Medulla oblongata (tissue), 1 donor: ENCODE data around the gene MTUS2.

Experiments used
- DNase-seq: peaks from one replicate; pipeline ENCODE4 v3.0.0-alpha.2; 2015; ENCODE audit errors: extremely low spot score

MTUS2 gene

GRCh38 chr13:29505950-29506349 lies 685.8 kb downstream of the MTUS2 start:
- DNase-seq, result no peak

GRCh38 chr13:29507356-29507755 lies 687.2 kb downstream of the MTUS2 start:
- DNase-seq, result no peak

DNA sequence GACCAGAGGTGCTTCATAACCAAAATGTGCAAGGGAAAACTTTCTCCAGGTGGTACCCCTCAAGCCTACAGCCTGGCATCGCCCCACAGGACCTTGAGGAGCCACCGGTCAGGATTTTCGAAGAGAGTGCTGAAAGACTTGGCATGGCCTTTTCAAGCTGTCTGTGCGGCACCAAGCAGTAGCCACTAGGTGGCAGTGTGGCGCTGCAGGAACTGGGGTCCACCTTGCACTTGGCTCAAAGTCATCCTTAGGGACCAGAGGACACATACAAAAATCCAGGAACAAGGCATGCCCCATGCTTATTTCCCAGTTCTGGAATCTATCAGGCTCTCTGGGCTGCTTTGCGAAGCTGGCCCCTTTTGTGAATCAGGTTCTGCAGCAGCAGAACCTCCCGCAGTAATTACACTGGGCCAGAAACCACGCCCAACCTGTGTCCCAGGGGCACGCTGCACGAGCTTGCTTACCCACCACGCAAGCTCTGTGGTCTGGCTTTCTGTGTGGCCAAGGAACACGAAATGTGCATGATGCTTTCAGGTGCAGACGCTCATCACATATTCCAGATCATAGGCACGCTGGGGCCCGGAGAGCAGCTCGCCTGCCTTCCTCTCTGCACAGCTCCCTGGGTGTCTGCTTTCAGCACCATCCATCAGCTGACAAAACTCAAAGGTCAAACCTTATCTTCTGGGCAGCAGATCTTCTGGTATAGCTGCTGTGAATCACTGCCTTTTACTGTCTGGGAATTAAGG lies 688.2 kb downstream of the MTUS2 start:
- DNase-seq, result peak; percentile 95

DNA sequence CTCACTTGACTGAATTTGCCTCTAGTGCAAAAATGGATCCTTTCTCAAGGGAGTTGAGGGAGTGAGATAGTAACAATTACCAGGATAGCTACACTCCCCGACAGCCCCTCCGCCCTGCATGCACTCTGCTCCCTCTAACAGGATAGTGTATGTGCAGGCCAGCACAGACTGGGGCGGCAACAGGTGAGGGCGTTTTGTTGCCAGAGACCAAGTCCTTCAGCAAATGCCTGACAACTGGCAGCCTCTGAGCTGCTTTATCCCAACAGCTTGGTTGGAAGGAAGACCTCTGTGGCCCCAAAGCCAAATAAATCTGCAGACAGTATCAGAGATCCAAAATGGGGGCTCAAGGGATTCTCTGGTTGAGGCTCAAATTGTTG lies 688.7 kb downstream of the MTUS2 start:
- DNase-seq, result no peak

DNA sequence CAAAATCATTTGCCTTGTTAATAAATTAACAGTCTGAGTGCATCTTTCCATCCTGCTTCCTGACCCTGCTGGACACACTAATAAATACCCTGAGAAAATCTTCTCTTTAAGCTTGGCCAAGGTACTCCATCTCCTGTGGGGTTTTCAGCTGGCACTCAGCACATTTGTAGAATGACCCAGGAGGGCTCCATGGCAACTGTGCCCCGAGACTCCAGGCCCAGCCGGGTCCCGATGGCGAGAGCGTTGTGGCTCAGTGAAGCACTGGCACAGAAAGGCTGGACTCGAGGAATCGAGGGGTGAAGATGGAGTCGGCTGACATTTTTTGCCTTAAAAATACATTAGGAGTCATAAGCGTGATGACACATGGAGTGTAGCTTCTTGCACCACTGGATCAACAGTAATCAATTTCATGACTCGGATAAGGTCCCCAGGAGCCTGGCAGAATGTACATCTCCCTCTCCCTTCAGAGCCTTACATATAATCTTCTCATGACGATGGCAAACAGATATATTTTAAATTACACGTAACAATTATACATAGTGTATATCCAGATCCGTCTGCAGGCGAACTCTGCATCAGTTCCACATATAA lies 690.0 kb downstream of the MTUS2 start:
- DNase-seq, result peak; percentile 77

- no peak for DNase-seq
These were observed 690.5 kb downstream of the MTUS2 start for GRCh38 chr13:29510651-29511084.

GRCh38 chr13:29511106-29511796 lies 691.1 kb downstream of the MTUS2 start:
- no peak for DNase-seq

GRCh38 chr13:29511980-29512379 lies 691.8 kb downstream of the MTUS2 start:
- no peak for DNase-seq

DNA sequence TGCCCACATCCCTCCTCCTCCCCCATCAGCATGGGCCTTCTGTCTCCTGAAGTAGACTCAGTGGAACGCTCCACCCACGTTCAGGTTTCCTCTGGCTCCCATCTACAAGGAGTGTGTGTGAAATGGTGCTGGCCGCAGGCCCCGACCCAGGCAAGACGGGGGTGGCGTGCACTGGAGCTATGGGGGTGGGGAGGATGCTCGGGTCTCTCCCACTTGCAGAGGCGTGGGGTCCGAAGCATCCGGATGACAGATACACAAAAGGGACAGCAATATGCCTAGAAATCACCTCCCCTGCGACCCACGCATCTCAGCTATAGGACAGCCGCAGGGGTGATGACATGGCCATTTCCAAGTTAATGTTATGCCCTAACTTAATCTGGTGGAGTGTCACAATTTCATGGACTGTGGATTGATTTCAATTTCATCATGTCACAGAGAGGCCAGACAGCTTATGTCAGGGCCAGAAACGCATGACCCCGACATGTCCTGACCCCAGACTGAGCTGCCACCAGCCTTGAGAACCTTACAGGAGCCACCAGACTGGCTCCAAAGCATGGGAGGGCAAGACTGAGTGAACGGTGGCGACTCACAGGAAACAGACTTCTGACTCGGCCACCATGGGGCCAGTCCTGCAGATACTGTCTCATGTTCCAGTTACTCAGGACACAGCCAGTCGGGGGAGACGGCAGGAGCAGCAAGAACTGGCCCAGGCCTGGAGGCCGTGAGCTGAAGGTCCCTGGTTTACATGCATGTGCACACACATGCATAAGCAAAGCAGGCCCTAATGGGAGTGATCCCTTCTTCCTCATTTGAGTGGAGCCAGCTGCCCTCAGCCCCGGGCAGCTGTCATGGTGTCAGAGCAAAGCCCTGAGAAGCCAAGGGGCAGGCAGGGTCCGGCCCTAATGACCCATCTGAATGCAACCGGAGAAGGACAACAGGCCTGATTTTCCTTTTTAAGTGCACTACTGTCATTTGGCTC lies 693.2 kb downstream of the MTUS2 start:
- no peak for DNase-seq

DNA sequence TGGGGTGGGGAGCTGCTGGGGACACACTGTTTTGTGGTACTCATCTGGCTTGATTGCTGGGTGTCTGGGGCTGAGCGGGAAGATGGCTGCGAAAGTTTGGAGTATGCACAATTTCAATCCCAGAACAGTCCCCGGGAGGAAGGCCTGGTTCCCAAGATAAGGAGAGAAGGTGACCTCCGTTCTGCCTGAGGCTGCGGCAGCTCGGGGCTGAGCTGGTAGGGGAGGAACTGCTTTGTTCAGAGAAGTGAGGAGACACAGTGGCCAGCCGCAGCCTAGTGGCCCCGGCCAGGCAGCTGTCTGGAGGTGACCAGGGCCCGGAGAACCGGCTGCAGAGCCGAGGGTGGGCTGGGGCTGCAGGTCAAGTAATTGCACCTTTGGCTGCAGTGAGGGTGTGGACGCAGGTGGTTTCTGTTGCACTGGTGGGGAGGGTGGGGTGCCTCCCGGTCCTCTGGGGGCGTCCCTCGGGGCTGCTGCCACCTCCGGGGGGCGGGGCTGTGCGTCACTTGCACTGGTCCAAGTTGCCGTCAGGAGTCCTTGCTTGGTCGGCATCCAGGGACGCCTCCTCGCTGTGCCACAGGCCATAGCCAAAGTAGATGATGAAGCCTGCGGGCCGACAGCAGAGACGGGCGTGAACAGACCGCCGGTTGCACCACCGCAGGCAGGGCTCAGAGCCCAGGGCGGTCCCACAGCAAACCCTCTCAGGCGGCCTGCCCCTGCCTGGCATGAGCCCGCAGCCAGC lies 694.0 kb downstream of the MTUS2 start:
- DNase-seq, result no peak

DNA sequence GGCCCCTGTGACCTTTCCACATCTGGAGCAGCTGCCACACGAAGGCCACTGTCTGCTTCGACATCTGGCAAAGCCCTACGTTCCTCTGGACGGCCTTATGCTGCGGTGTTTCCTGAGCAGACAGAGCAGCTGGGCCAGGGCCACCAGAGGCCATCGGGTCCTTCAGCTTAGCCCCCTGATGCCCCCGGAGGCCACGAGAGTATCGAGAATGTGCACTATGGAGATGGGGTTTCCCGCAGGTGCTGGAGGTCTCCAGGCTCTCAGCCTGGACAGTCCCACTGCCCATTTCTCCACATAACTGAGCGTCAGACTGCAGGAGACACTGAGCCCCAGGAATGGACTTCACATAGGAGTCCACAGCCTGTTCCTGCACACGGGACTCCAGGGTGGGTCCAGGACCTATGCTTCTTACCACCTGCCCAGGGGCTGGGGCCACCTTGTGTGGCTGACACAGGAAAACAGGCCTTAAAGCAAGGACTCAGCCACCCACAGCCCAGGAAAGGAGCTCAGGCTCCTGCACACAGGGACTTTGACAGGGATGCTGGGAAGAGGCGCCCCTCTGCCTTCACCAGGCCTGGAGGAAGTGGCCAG lies 694.7 kb downstream of the MTUS2 start:
- no peak for DNase-seq

GRCh38 chr13:29515372-29515771 lies 695.2 kb downstream of the MTUS2 start:
- DNase-seq, result no peak

DNA sequence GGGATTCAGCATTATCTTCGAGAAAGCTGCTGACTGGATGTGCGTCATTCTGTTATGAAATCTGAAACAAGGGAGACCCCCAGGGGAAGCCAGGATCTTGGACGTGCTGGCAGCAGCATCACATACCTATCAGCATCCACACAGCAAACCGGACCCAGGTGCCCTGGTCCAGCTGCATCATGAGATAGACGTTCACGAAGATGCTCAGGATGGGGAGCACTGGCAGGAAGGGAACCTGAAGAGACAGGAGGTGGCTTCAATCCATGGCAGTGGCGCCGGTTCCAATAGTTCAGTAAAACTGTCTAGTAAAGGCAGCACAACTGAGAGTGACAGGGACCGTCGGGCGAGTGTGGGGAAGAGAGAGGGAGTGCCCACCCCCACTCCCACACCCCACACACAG lies 695.9 kb downstream of the MTUS2 start:
- DNase-seq, result no peak

GRCh38 chr13:29516880-29517279 lies 696.7 kb downstream of the MTUS2 start:
- no peak for DNase-seq

GRCh38 chr13:29519921-29520320 lies 699.8 kb downstream of the MTUS2 start:
- DNase-seq, result no peak

DNA sequence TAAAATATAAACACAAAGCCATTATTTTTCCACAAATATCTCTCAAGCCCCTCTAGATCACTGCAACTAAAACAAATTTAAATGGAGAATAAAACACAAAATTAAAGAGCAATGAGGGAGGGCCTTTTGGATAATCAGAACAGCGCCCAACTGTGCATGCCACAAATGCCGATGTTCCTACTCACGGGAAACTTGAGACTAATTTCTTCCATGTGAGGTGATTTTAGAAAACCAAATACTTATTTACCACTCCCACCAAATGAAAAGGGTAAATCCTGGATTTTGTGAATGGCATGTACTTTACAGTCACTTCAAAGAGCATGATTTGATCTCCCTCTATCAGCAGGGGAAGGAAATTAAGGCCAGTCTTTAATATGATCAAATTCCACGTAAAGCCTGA lies 700.5 kb downstream of the MTUS2 start:
- no peak for DNase-seq

GRCh38 chr13:29521336-29521735 lies 701.2 kb downstream of the MTUS2 start:
- DNase-seq, result no peak

DNA sequence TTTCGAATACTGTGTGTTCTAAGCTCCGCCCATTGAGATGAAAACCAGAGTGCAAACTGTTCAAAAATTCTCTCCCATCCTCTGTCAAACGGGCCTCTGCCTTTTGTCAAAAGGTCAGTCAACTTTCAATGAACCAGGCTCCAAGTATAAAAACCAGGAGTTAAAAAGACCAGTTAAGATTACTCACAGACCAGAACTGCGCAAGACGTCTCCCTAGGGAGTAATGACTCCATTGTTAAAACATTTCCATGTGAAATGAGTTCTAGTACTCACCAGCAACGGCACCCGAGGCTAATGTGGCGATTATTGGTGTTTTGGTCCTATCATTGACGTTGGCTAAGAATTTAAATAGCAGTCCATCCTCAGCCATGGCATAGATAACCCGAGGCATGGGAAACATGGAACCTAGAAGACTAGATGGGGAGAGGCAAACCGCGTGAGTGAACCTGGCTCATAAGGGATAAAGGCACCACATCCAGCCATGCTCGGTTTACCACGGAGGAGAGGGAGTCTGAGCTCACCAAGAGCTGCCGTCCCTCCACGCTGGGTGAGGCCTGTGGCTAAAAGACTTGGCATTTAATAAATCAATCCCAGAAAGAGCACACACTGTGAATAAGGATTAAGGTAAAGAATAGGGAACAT lies 702.0 kb downstream of the MTUS2 start:
- no peak for DNase-seq

DNA sequence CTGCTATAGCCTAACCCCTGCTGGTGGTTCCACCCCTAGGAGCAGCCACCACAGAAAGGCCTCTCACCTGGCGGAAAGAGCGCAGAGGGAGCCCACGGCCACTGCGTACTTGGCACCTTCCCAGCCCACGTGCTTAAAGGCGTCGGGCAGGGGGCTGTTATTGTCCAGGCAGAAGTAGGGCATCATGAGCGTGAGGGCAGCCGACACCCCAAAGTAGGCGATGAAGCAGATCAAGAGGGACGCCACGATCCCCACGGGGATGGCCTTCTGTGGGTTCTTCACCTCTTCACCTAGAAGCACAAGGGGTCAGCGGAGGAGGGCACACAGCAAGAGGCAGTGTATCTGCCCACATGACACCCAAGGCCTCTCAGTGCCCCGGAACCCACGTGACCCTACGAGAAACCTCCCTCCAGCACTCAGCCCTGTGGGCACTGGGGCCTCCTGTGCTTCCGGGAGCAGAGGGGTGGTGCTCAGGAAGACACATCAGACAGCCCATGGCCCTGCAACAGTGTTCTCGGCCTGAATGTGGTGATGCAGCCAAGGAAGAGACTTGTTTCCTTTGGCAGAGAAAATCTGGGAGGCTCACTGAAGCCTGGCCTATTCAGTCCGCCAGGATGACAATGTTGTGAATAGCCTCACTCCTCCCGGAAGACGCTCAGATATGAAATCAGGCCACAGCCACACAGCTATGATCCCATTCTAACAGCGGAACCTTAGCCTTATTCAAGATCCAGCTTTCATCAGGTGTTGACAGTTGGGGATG lies 703.2 kb downstream of the MTUS2 start:
- DNase-seq, result no peak

GRCh38 chr13:29524176-29524575 lies 704.0 kb downstream of the MTUS2 start:
- DNase-seq, result no peak
